HL-60 (cell line): Measurements from ENCODE around the gene PKP1.
A peak's percentile ranks its signal among the peaks of the same experiment; 100 is the strongest.

Experiments used
- CTCF ChIP-seq: IDR thresholded peaks from one replicate; pipeline ENCODE4 v1.5.1; 2011; ENCODE audit warnings: low read length, control low read depth, inconsistent platforms; ENCODE audit not compliant: insufficient read depth
- POLR2AphosphoS5 ChIP-seq: IDR thresholded peaks from 2 replicates; pipeline ENCODE4 v1.6.1; 2012; ENCODE audit warnings: low read depth

- TF ChIP-seq CTCF: peak; percentile 32
- no peak for TF ChIP-seq POLR2AphosphoS5
Observed at GRCh38 chr1:201346337-201346939, 63.1 kb downstream of the PKP1 start.
